Hepatocyte (in vitro differentiated cells): ENCODE measurements around the gene SLC26A11. TPM values are rescaled to one million over a fixed set of nuclear protein-coding genes. Genes with fewer than 3 reads are reported as not detected.
"Not testable (repeated sequence)": the region's sequence is repeated elsewhere in the genome, so short reads cannot be mapped to it uniquely, and the experiment has no call there.

Experiments
- DNase-seq: peaks from one replicate; pipeline ENCODE4 v3.0.0-alpha.2; 2016; ENCODE audit warnings: low spot score
- H2AFZ ChIP-seq: fragments of 200-600 bp; sonication (generic); 2 replicates; pipeline ENCODE4 v1.6.0; 2016; ENCODE audit warnings: antibody characterized with exemption, mild to moderate bottlenecking
- H3K27ac ChIP-seq: fragments of 200-600 bp; sonication (generic); 2 replicates; pipeline ENCODE4 v1.5.1; 2016; ENCODE audit warnings: mild to moderate bottlenecking
- H3K27me3 ChIP-seq: fragments of 200-600 bp; sonication (generic); 2 replicates; pipeline ENCODE4 v1.6.1; 2016
- H3K36me3 ChIP-seq: fragments of 200-600 bp; sonication (generic); replicated peaks from 2 replicates; pipeline ENCODE4 v1.5.1; 2016; ENCODE audit warnings: low read depth; ENCODE audit not compliant: insufficient read depth
- H3K4me1 ChIP-seq: fragments of 200-600 bp; sonication (generic); 2 replicates; pipeline ENCODE4 v1.5.1; 2016; ENCODE audit warnings: mild to moderate bottlenecking, moderate library complexity; ENCODE audit not compliant: insufficient read depth
- H3K4me2 ChIP-seq: fragments of 200-600 bp; sonication (generic); 2 replicates; pipeline ENCODE4 v1.6.0; 2016
- H3K4me3 ChIP-seq: fragments of 200-600 bp; sonication (generic); 2 replicates; pipeline ENCODE4 v1.5.1; 2016; ENCODE audit warnings: mild to moderate bottlenecking
- H3K79me2 ChIP-seq: fragments of 200-600 bp; sonication (generic); 2 replicates; pipeline ENCODE4 v1.6.0; 2017; ENCODE audit warnings: mild to moderate bottlenecking
- H3K9me2 ChIP-seq: fragments of 200-600 bp; sonication (generic); replicated peaks from 2 replicates; pipeline ENCODE4 v1.6.0; 2017; ENCODE audit warnings: mild to moderate bottlenecking; ENCODE audit not compliant: insufficient read depth
- H3K9me3 ChIP-seq: fragments of 200-600 bp; sonication (generic); 2 replicates; pipeline ENCODE4 v1.5.1; 2016; ENCODE audit warnings: low read depth, mild to moderate bottlenecking
- H4K20me1 ChIP-seq: fragments of 200-600 bp; sonication (generic); 2 replicates; pipeline ENCODE4 v1.6.0; 2016; ENCODE audit warnings: mild to moderate bottlenecking; ENCODE audit not compliant: insufficient read depth, poor library complexity, severe bottlenecking
- CTCF ChIP-seq: fragments of 200-600 bp; sonication (generic); IDR thresholded peaks from 2 replicates; pipeline ENCODE4 v1.5.1; 2016; ENCODE audit warnings: antibody characterized with exemption, mild to moderate bottlenecking; ENCODE audit not compliant: poor library complexity
- EZH2 ChIP-seq: fragments of 200-600 bp; sonication (generic); IDR thresholded peaks from 2 replicates; pipeline ENCODE4 v1.6.1; 2016; ENCODE audit warnings: antibody characterized with exemption, mild to moderate bottlenecking, borderline replicate concordance
- EZH2phosphoT487 ChIP-seq: fragments of 200-600 bp; sonication (generic); IDR thresholded peaks from one replicate; pipeline ENCODE4 v1.6.1; 2018; ENCODE audit warnings: antibody characterized with exemption, mild to moderate bottlenecking, low read depth, moderate library complexity; ENCODE audit not compliant: unreplicated experiment, severe bottlenecking
- WGBS: methylation state at CpG from one replicate; pipeline ENCODE4 v1.1.6; 2016; ENCODE audit warnings: low lambda C conversion rate; ENCODE audit errors: missing lambda C conversion rate; 5-methylcytosine and 5-hydroxymethylcytosine counted together
- polyA plus RNA-seq: library from polyadenylated mRNA; unstranded; fragments of >200 nt; fragmentation: Nextera tagmentation; extraction: Ambion mirVana; gene quantifications from 2 replicates; pipeline ENCODE4 v1.2.1, GENCODE V29; 2016
- total RNA-seq: library from RNA; depleted of rRNA; stranded (reverse); fragments of >200 nt; gene quantifications from 2 replicates; pipeline ENCODE4 v1.2.3, GENCODE V29; 2014

SLC26A11 gene
- total and polyA plus RNA-seq, 2 experiments from 2014 or later: 17.5 to 24.9 TPM

- Histone ChIP-seq H3K27me3 (no peaks in the 10 kb centered on the region), H3K27ac (no peak overlapping the region), H3K9me3 (no peaks in the 10 kb centered on the region), H3K79me2 (no peaks in the 10 kb centered on the region), H3K4me3 (no peak overlapping the region), H3K36me3 (no peaks in the 10 kb centered on the region), H2AFZ (no peak overlapping the region), H3K4me2 (no peak overlapping the region), H4K20me1 (no peaks in the 10 kb centered on the region), H3K4me1 (peaks cover 15% of the 10 kb centered on the region), H3K9me2 (no peaks in the 10 kb centered on the region)
- DNase-seq: no peak
- TF ChIP-seq EZH2: no peak
- TF ChIP-seq EZH2phosphoT487: no peak
- TF ChIP-seq CTCF: no peak
- WGBS: 100% methylated on average over 5 of the region's 5 CpGs
Measured at GRCh38 chr17:80256034-80256350, 35.8 kb downstream of the SLC26A11 start.

- H3K9me2 ChIP-seq: no peaks in the 10 kb centered on the region
- no peak overlapping the region for H3K4me3 ChIP-seq
- no peaks in the 10 kb centered on the region for H4K20me1 ChIP-seq
- H3K27me3 ChIP-seq: no peaks in the 10 kb centered on the region
- H3K4me1 ChIP-seq: peaks cover 28% of the 10 kb centered on the region
- H3K79me2 ChIP-seq: peaks cover 5% of the 10 kb centered on the region
- H3K9me3 ChIP-seq: no peaks in the 10 kb centered on the region
- H3K4me2 ChIP-seq: no peak overlapping the region
- DNase-seq: no peak
- peak overlapping the region; percentile 31 for H3K27ac ChIP-seq
- TF ChIP-seq EZH2 (no peak), EZH2phosphoT487 (no peak), CTCF (no peak)
- WGBS: 77% methylated on average over 14 of the region's 14 CpGs
- no peak overlapping the region for H2AFZ ChIP-seq
- no peaks in the 10 kb centered on the region for H3K36me3 ChIP-seq
Measured at GRCh38 chr17:80257716-80258213, 37.5 kb downstream of the SLC26A11 start.

GRCh38 chr17:80258296-80258695 is 38.1 kb downstream of the SLC26A11 start:
- not testable (repeated sequence) for H3K4me2 ChIP-seq, H3K79me2 ChIP-seq, H3K4me3 ChIP-seq, DNase-seq, H4K20me1 ChIP-seq, H3K9me2 ChIP-seq, H3K9me3 ChIP-seq, H3K27me3 ChIP-seq, H3K36me3 ChIP-seq, H2AFZ ChIP-seq
- H3K27ac ChIP-seq: peak overlapping the region; percentile 31
- WGBS: 89% methylated on average over 2 of the region's 2 CpGs
- peaks cover 33% of the 10 kb centered on the region for H3K4me1 ChIP-seq

GRCh38 chr17:80259457-80260068 is 39.3 kb downstream of the SLC26A11 start:
- Histone ChIP-seq H2AFZ (peak overlapping the region; percentile 49), H3K27ac (peak overlapping the region; percentile 95), H3K79me2 (peaks cover 5% of the 10 kb centered on the region), H3K36me3 (no peaks in the 10 kb centered on the region), H3K9me2 (no peaks in the 10 kb centered on the region), H3K4me3 (peak overlapping the region; percentile 61), H4K20me1 (peaks cover 2% of the 10 kb centered on the region), H3K4me2 (peak overlapping the region; percentile 87), H3K4me1 (peaks cover 35% of the 10 kb centered on the region), H3K27me3 (no peaks in the 10 kb centered on the region), H3K9me3 (no peaks in the 10 kb centered on the region)
- no peak for DNase-seq
- TF ChIP-seq EZH2phosphoT487 (no peak), EZH2 (no peak), CTCF (no peak)
- WGBS: 71% methylated on average over 18 of the region's 18 CpGs
